HCT116 (cell line): ENCODE data around the gene CCDC24. TPM values are rescaled to one million over a fixed set of nuclear protein-coding genes. Genes with fewer than 3 reads are reported as not detected.

Source experiments
- ATAC-seq: fragments of 200-7000 bp; cut with Tn5 transposase; 2 replicates; pipeline ENCODE4 v1.9.1; 2020; ENCODE audit warnings: mild to moderate bottlenecking, moderate library complexity
- BruUV-seq: library from RNA; stranded (reverse); fragments of 400-500 nt; replicated peaks from 2 replicates; lab custom pipeline; 2021; lab: Mats Ljungman, UMichigan
- CTCF ChIA-PET: fragments of 300-600 bp; sonication (Branson Sonifier 250); formaldehyde crosslinking; loops from one replicate; lab custom pipeline; 2021; ENCODE audit warnings: antibody characterized with exemption; lab: Charles Lee
- POLR2A ChIA-PET: fragments of 300-600, 350-600 bp; sonication (Branson Sonifier 250); formaldehyde crosslinking; loops from one replicate; lab custom pipeline; 2021; ENCODE audit warnings: antibody characterized with exemption; lab: Charles Lee
- RAD21 ChIA-PET, 2 experiments: fragments of 300-600 bp; sonication (Branson Sonifier 250); formaldehyde crosslinking; loops; one replicate each; lab custom pipeline; 2023; ENCODE audit warnings: low total read pairs in 2 of 2; ENCODE audit not compliant: uncharacterized antibody in 2 of 2, unreplicated experiment in 2 of 2, low non-redundant PET in 1 of 2; lab: Charles Lee
- DNase-seq: peaks from one replicate; pipeline ENCODE4 v3.0.0-alpha.2; 2010; ENCODE audit warnings: low read depth, low spot score
- H2AFZ ChIP-seq: fragments of 200-600 bp; shearing (Covaris generic), sonication (generic); 2 replicates; pipeline ENCODE4 v1.6.1; 2017; ENCODE audit warnings: low read depth, mixed run types, mixed read lengths, antibody characterized with exemption, low read length; ENCODE audit not compliant: poor library complexity, severe bottlenecking
- H3K27ac ChIP-seq: 2 replicates; pipeline ENCODE4 v1.5.1; 2012; ENCODE audit warnings: low read depth, low read length
- H3K27me3 ChIP-seq: fragments of 200-600 bp; sonication (generic); 2 replicates; pipeline ENCODE4 v1.6.1; 2016; ENCODE audit warnings: mixed run types, low read length, mixed read lengths; ENCODE audit not compliant: insufficient read depth
- H3K36me3 ChIP-seq, 2 experiments: fragments of 200-500 bp in 1 of 2; fragments of 200-600 bp in 1 of 2; sonication (Bioruptor generic) in 1 of 2; sonication (generic) in 1 of 2; 2 replicates each; pipeline versions ENCODE4 v1.5.1 to v1.6.1; 2014 to 2016; ENCODE audit warnings: low read length in 2 of 2, inconsistent platforms in 1 of 2, mixed read lengths in 1 of 2, mixed run types in 1 of 2; ENCODE audit not compliant: insufficient read depth in 2 of 2, control insufficient read depth in 1 of 2
- H3K4me1 ChIP-seq, 2 experiments: fragments of 200-600 bp in 1 of 2; sonication (generic) in 1 of 2; 2 replicates each; pipeline versions ENCODE4 v1.5.1 to v1.6.1; 2012 to 2017; ENCODE audit warnings: low read length in 2 of 2, inconsistent platforms in 1 of 2, mild to moderate bottlenecking in 1 of 2, mixed read lengths in 1 of 2, mixed run types in 1 of 2, moderate library complexity in 1 of 2; ENCODE audit not compliant: insufficient read depth in 2 of 2, control insufficient read depth in 1 of 2
- H3K4me2 ChIP-seq: fragments of 200-600 bp; sonication (generic); 2 replicates; pipeline ENCODE4 v1.6.1; 2017; ENCODE audit warnings: mixed run types, low read length, mixed read lengths
- H3K4me3 ChIP-seq, 2 experiments: fragments of 200-600 bp in 1 of 2; sonication (generic) in 1 of 2; replicated peaks in 1 of 2; 2 replicates each; pipeline ENCODE4 v1.5.1; 2011 to 2016; ENCODE audit warnings: low read length in 2 of 2, control low read depth in 1 of 2, low read depth in 1 of 2, mild to moderate bottlenecking in 1 of 2, mixed read lengths in 1 of 2, mixed run types in 1 of 2
- H3K79me2 ChIP-seq: fragments of 200-600 bp; sonication (generic); 2 replicates; pipeline ENCODE4 v1.6.1; 2017; ENCODE audit warnings: mild to moderate bottlenecking, mixed run types, low read length, moderate library complexity, mixed read lengths; ENCODE audit not compliant: insufficient read depth
- H3K9ac ChIP-seq: fragments of 200-600 bp; sonication (generic); 2 replicates; pipeline ENCODE4 v1.6.1; 2016; ENCODE audit warnings: low read length, mixed read lengths
- H3K9me2 ChIP-seq: fragments of 200-600 bp; sonication (generic), shearing (Covaris generic); 2 replicates; pipeline ENCODE4 v1.6.1; 2017; ENCODE audit warnings: mixed run types, mild to moderate bottlenecking, moderate library complexity; ENCODE audit not compliant: insufficient read depth
- H3K9me3 ChIP-seq, 2 experiments: fragments of 200-500 bp in 1 of 2; fragments of 200-600 bp in 1 of 2; sonication (Bioruptor generic) in 1 of 2; sonication (generic) in 1 of 2; 2 replicates each; pipeline ENCODE4 v1.6.1; 2014 to 2017; ENCODE audit warnings: low read length in 2 of 2, mixed read lengths in 2 of 2, inconsistent platforms in 1 of 2, low read depth in 1 of 2, mild to moderate bottlenecking in 1 of 2, mixed run types in 1 of 2, moderate library complexity in 1 of 2; ENCODE audit not compliant: control insufficient read depth in 1 of 2, insufficient read depth in 1 of 2
- H4K20me1 ChIP-seq: fragments of 200-600 bp; sonication (generic), shearing (Covaris generic); 2 replicates; pipeline ENCODE4 v1.6.1; 2017; ENCODE audit warnings: mixed run types, mild to moderate bottlenecking, moderate library complexity; ENCODE audit not compliant: insufficient read depth
- ATF3 ChIP-seq: IDR thresholded peaks from 2 replicates; pipeline ENCODE4 v1.6.1; 2012
- CBX3 ChIP-seq: IDR thresholded peaks from 2 replicates; pipeline ENCODE4 v1.6.1; 2012; ENCODE audit warnings: low read depth
- CEBPB ChIP-seq: IDR thresholded peaks from 2 replicates; pipeline ENCODE4 v1.6.1; 2012; ENCODE audit warnings: low read depth
- ELF1 ChIP-seq: IDR thresholded peaks from 2 replicates; pipeline ENCODE4 v1.6.1; 2012; ENCODE audit warnings: low read depth, borderline replicate concordance
- EZH2phosphoT487 ChIP-seq: fragments of 200-600 bp; IDR thresholded peaks from 2 replicates; pipeline ENCODE4 v1.6.1; 2018; ENCODE audit warnings: antibody characterized with exemption, borderline replicate concordance
- POLR2AphosphoS5 ChIP-seq: IDR thresholded peaks from 2 replicates; pipeline ENCODE4 v1.6.1; 2011; ENCODE audit warnings: mild to moderate bottlenecking, low read depth, low read length, moderate library complexity
- SIN3A ChIP-seq: IDR thresholded peaks from 2 replicates; pipeline ENCODE4 v1.6.1; 2012; ENCODE audit warnings: low read depth
- SP1 ChIP-seq: IDR thresholded peaks from 2 replicates; pipeline ENCODE4 v1.6.1; 2012; ENCODE audit warnings: low read depth
- TCF7L2 ChIP-seq: IDR thresholded peaks from 2 replicates; pipeline ENCODE4 v1.7.0; 2011; ENCODE audit warnings: borderline replicate concordance, inconsistent platforms; ENCODE audit not compliant: insufficient read depth, insufficient read length; ENCODE audit errors: extremely low read depth
- YY1 ChIP-seq: IDR thresholded peaks from 2 replicates; pipeline ENCODE4 v1.6.1; 2011; ENCODE audit warnings: low read length, low read depth, moderate library complexity, mild to moderate bottlenecking; ENCODE audit not compliant: insufficient replicate concordance; ENCODE audit errors: extremely low read depth
- ZNF274 ChIP-seq: fragments of 200-500 bp; sonication (Bioruptor generic); IDR thresholded peaks from 2 replicates; pipeline ENCODE4 v1.6.1; 2014; ENCODE audit warnings: mild to moderate bottlenecking, low read depth, low read length, inconsistent platforms
- intact Hi-C: fragments of 100-400 bp; cut with micrococcal nuclease; formaldehyde crosslinking; loops from 2 replicates; pipeline ENCODE4 v1.10.0; 2022
- total RNA-seq: library from RNA; stranded (reverse); gene quantifications from one replicate; pipeline ENCODE4 v1.2.1, GENCODE V29; 2021; ENCODE audit not compliant: unreplicated experiment
- TF ChIP-seq, protein P1 (sequence below): IDR thresholded peaks from 2 replicates; pipeline ENCODE4 v1.6.1; 2012
- TF ChIP-seq, protein P2 (sequence below), 3 experiments: fragments of 200-600 bp in 1 of 3; sonication (generic) in 1 of 3; IDR thresholded peaks in 2 of 3; conservative IDR thresholded peaks in 1 of 3; 2 replicates each; pipeline ENCODE4 v1.5.1; 2012 to 2017; ENCODE audit warnings: low read depth in 2 of 3, low read length in 2 of 3, antibody characterized with exemption in 1 of 3, borderline replicate concordance in 1 of 3, control low read depth in 1 of 3, mild to moderate bottlenecking in 1 of 3, mixed read lengths in 1 of 3, mixed run types in 1 of 3, moderate library complexity in 1 of 3; ENCODE audit not compliant: insufficient read depth in 1 of 3

The CCDC24 gene
- total RNA-seq, 1 experiment from 2014 or later = 23.3 TPM

GRCh38 chr1:44000122-44000665, 8.8 kb downstream of the CCDC24 start:
- TF ChIP-seq SIN3A (no peak), YY1 (no peak), ATF3 (no peak), POLR2AphosphoS5 (no peak), ZNF274 (no peak), CEBPB (no peak), ELF1 (no peak), SP1 (no peak), CBX3 (no peak), TCF7L2 (no peak), EZH2phosphoT487 (no peak)
- TF ChIP-seq, protein P1, sequence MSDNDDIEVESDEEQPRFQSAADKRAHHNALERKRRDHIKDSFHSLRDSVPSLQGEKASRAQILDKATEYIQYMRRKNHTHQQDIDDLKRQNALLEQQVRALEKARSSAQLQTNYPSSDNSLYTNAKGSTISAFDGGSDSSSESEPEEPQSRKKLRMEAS = no peak
- TF ChIP-seq, protein P2, sequence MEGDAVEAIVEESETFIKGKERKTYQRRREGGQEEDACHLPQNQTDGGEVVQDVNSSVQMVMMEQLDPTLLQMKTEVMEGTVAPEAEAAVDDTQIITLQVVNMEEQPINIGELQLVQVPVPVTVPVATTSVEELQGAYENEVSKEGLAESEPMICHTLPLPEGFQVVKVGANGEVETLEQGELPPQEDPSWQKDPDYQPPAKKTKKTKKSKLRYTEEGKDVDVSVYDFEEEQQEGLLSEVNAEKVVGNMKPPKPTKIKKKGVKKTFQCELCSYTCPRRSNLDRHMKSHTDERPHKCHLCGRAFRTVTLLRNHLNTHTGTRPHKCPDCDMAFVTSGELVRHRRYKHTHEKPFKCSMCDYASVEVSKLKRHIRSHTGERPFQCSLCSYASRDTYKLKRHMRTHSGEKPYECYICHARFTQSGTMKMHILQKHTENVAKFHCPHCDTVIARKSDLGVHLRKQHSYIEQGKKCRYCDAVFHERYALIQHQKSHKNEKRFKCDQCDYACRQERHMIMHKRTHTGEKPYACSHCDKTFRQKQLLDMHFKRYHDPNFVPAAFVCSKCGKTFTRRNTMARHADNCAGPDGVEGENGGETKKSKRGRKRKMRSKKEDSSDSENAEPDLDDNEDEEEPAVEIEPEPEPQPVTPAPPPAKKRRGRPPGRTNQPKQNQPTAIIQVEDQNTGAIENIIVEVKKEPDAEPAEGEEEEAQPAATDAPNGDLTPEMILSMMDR (IDR thresholded peaks at IDR 0.05 in 2 of 3, conservative IDR thresholded peaks at IDR 0.05 in 1 of 3; ENCODE audit: borderline replicate concordance in 1 of 3, insufficient read depth in 1 of 3, low read depth in 2 of 3, low read length in 2 of 3) = no peak
- H3K9me2 ChIP-seq = no peaks in the 10 kb centered on the region
- ATAC-seq (no peak), DNase-seq (no peak)
- H3K27ac ChIP-seq = no peak overlapping the region
- H2AFZ ChIP-seq = no peak overlapping the region
- H3K4me2 ChIP-seq = no peak overlapping the region
- H3K9ac ChIP-seq = no peak overlapping the region
- intact Hi-C loops = no loop called here
- BruUV-seq = no TSS peak
- H3K4me3 ChIP-seq = no peak overlapping the region
- H3K36me3 ChIP-seq = no peaks in the 10 kb centered on the region
- RAD21 ChIA-PET = no interaction called here
- H4K20me1 ChIP-seq = no peaks in the 10 kb centered on the region
- POLR2A ChIA-PET = no interaction called here
- H3K4me1 ChIP-seq = peaks cover 0 to 2% of the 10 kb centered on the region in 2 experiments; a peak in 3 of 4 replicates
- no peaks in the 10 kb centered on the region for H3K79me2 ChIP-seq
- no peaks in the 10 kb centered on the region for H3K9me3 ChIP-seq
- no peaks in the 10 kb centered on the region for H3K27me3 ChIP-seq
- CTCF ChIA-PET = interaction anchor here (1.1 kb wide), 1 partner anchor 66 kb away, joined by 3 read pairs; no protein-coding TSS in a partner anchor
